Non-pigmented ciliary epithelial cell (primary cell): ENCODE measurements around the gene GMPR2.

Experiments
- DNase-seq: peaks from one replicate; pipeline ENCODE4 v3.0.0-alpha.2; 2010; ENCODE audit warnings: low read depth

The GMPR2 gene

GRCh38 chr14:24268225-24268624 is 35.5 kb downstream of the GMPR2 start:
- no peak for DNase-seq

- no peak for DNase-seq
These were observed 36.6 kb downstream of the GMPR2 start for GRCh38 chr14:24269368-24269767.

GRCh38 chr14:24269910-24270536 is 37.3 kb downstream of the GMPR2 start:
- no peak for DNase-seq

- DNase-seq = no peak
These were observed 37.9 kb downstream of the GMPR2 start for GRCh38 chr14:24270537-24271133.

GRCh38 chr14:24271134-24271833 is 38.6 kb downstream of the GMPR2 start, which contains the start of gene RABGGTA:
TSS of gene RABGGTA (minus strand) at chr14:24271597. CDS start at chr14:24271115, 482 bp downstream.
- DNase-seq = peak; percentile 45

- DNase-seq = no peak
These were observed 39.1 kb downstream of the GMPR2 start for GRCh38 chr14:24271834-24272263.

- DNase-seq = no peak
These were observed 39.7 kb downstream of the GMPR2 start for GRCh38 chr14:24272467-24272866.

GRCh38 chr14:24273422-24273998 is 40.8 kb downstream of the GMPR2 start:
- DNase-seq = no peak

GRCh38 chr14:24274101-24274543 is 41.4 kb downstream of the GMPR2 start:
- no peak for DNase-seq

- no peak for DNase-seq
These were observed 44.3 kb downstream of the GMPR2 start for GRCh38 chr14:24277071-24277470.

- no peak for DNase-seq
These were observed 45.0 kb downstream of the GMPR2 start for GRCh38 chr14:24277606-24278321.

- DNase-seq = no peak
These were observed 45.7 kb downstream of the GMPR2 start for GRCh38 chr14:24278424-24278823.

GRCh38 chr14:24279301-24280186 is 46.8 kb downstream of the GMPR2 start:
- no peak for DNase-seq

- no peak for DNase-seq
These were observed 48.2 kb downstream of the GMPR2 start for GRCh38 chr14:24280797-24281460.

- no peak for DNase-seq
These were observed 48.9 kb downstream of the GMPR2 start for GRCh38 chr14:24281636-24282035.

- DNase-seq = no peak
These were observed 50.0 kb downstream of the GMPR2 start for GRCh38 chr14:24282736-24283135.

GRCh38 chr14:24283796-24284460 is 51.2 kb downstream of the GMPR2 start:
- no peak for DNase-seq

GRCh38 chr14:24284501-24285035 is 51.8 kb downstream of the GMPR2 start:
- no peak for DNase-seq

GRCh38 chr14:24285351-24285750 is 52.6 kb downstream of the GMPR2 start:
- DNase-seq = no peak

GRCh38 chr14:24286996-24287395 is 54.3 kb downstream of the GMPR2 start:
- DNase-seq = no peak
